Adrenal gland (tissue), 5 donors: ENCODE results near the gene ANKK1.
A peak's percentile ranks its signal among the peaks of the same experiment; 100 is the strongest.

ENCODE experiments used
- POLR2A ChIP-seq, 2 donors: fragments of 450-650 bp; IDR thresholded peaks; one replicate each; pipeline ENCODE4 v1.6.1; 2017; ENCODE audit warnings: antibody characterized with exemption in 2 of 2, mild to moderate bottlenecking in 2 of 2, moderate library complexity in 1 of 2
- TF ChIP-seq, protein P1 (sequence below), 6 experiments: fragments of 450-650 bp in 4 of 6; fragments of 200-600 bp in 2 of 6; sonication (generic) in 1 of 6; IDR thresholded peaks; 1 replicate in 5 of 6; 2 replicates in 1 of 6; pipeline versions ENCODE4 v1.5.1 to v1.8.0; 2016 to 2021; ENCODE audit warnings: antibody characterized with exemption in 6 of 6, mild to moderate bottlenecking in 2 of 6, moderate library complexity in 1 of 6
- donor health status: DM: no; HTN: no; CAD: no.

DNA sequence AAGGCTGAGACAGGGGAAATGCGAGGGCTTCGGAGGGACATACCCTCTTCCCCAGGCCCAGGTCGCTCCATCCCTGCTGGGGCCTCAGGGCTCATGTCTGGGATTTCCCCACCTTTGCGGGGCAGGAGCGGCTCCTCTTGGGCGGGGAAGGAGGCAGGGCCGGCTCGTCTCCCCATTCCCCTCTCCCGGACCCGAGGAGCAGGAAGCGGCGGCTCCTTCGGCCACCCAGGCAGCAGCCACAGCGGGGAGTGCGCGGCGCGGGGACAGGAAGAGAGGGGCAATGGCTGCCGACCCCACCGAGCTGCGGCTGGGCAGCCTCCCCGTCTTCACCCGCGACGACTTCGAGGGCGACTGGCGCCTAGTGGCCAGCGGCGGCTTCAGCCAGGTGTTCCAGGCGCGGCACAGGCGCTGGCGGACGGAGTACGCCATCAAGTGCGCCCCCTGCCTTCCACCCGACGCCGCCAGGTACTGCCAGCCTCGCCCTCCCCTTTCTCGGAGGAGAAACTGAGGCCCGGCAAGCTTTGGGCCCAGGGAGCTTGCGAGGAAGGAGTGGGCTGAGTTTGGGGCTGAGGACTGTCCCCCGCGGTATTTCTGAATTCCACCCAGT, at the start of gene ANKK1:
- TF ChIP-seq, protein P1, sequence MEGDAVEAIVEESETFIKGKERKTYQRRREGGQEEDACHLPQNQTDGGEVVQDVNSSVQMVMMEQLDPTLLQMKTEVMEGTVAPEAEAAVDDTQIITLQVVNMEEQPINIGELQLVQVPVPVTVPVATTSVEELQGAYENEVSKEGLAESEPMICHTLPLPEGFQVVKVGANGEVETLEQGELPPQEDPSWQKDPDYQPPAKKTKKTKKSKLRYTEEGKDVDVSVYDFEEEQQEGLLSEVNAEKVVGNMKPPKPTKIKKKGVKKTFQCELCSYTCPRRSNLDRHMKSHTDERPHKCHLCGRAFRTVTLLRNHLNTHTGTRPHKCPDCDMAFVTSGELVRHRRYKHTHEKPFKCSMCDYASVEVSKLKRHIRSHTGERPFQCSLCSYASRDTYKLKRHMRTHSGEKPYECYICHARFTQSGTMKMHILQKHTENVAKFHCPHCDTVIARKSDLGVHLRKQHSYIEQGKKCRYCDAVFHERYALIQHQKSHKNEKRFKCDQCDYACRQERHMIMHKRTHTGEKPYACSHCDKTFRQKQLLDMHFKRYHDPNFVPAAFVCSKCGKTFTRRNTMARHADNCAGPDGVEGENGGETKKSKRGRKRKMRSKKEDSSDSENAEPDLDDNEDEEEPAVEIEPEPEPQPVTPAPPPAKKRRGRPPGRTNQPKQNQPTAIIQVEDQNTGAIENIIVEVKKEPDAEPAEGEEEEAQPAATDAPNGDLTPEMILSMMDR (IDR thresholded peaks at IDR 0.05), result peak in 4 of 6 experiments; percentile 18 to 38 (median 32)
- TF ChIP-seq POLR2A (IDR thresholded peaks at IDR 0.05), result no peak
